ENCODE results near the gene LRRC9.

Gene LRRC9

DNA sequence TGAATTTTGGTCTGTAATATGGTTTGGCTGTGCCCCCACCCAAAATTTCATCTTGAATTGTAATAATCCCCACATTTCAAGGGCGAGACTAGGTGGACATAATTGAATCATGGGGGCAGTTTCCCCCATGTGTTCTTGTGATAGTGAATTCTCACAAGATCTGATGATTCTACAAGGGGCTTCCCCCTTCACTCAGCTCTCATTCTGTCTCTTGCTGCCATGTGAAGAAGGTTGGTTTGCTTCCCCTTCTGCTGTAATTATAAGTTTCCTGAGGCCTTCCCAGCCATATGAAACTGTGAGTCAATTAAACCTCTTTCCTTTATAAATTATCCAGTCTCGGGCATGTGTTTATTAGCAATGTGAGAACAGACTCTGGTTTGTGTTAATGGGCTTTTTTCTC lies 5.9 kb downstream of the LRRC9 start:
- TF ChIP-seq, protein P1, sequence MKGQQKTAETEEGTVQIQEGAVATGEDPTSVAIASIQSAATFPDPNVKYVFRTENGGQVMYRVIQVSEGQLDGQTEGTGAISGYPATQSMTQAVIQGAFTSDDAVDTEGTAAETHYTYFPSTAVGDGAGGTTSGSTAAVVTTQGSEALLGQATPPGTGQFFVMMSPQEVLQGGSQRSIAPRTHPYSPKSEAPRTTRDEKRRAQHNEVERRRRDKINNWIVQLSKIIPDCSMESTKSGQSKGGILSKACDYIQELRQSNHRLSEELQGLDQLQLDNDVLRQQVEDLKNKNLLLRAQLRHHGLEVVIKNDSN (IDR thresholded peaks at IDR 0.05), result no peak
- TF ChIP-seq RAD21 (IDR thresholded peaks at IDR 0.05; ENCODE audit: low read depth) (no peak), TCF12 (IDR thresholded peaks at IDR 0.05; ENCODE audit: low read depth) (no peak), TAF1 (IDR thresholded peaks at IDR 0.05; ENCODE audit: low read depth) (no peak), YY1 (IDR thresholded peaks at IDR 0.05; ENCODE audit: low read depth) (no peak), TEAD4 (IDR thresholded peaks at IDR 0.05) (no peak), NFIC (IDR thresholded peaks at IDR 0.05) (no peak)
- TF ChIP-seq, protein P2, sequence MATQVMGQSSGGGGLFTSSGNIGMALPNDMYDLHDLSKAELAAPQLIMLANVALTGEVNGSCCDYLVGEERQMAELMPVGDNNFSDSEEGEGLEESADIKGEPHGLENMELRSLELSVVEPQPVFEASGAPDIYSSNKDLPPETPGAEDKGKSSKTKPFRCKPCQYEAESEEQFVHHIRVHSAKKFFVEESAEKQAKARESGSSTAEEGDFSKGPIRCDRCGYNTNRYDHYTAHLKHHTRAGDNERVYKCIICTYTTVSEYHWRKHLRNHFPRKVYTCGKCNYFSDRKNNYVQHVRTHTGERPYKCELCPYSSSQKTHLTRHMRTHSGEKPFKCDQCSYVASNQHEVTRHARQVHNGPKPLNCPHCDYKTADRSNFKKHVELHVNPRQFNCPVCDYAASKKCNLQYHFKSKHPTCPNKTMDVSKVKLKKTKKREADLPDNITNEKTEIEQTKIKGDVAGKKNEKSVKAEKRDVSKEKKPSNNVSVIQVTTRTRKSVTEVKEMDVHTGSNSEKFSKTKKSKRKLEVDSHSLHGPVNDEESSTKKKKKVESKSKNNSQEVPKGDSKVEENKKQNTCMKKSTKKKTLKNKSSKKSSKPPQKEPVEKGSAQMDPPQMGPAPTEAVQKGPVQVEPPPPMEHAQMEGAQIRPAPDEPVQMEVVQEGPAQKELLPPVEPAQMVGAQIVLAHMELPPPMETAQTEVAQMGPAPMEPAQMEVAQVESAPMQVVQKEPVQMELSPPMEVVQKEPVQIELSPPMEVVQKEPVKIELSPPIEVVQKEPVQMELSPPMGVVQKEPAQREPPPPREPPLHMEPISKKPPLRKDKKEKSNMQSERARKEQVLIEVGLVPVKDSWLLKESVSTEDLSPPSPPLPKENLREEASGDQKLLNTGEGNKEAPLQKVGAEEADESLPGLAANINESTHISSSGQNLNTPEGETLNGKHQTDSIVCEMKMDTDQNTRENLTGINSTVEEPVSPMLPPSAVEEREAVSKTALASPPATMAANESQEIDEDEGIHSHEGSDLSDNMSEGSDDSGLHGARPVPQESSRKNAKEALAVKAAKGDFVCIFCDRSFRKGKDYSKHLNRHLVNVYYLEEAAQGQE (IDR thresholded peaks at IDR 0.05; ENCODE audit: low read depth), result no peak

DNA sequence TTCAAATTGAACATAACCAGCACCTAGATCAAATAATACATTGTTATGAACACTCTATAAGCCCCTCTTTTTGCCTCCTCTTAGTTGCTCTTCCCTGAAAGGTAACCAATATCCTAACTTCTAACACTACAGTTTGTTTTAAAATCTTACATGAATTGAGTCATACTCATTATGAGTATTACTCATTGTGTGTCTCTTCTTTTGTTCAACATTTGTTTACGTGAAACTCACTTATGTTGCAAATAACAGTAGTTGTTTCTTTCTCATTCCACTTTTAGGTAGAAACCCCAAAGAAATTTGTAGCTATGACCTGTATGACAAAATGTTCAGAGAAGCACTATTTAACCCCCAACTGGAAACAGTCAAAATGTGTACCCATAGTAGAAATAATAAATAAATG lies 6.6 kb downstream of the LRRC9 start:
- TF ChIP-seq RAD21 (IDR thresholded peaks at IDR 0.05; ENCODE audit: low read depth), result no peak
- TF ChIP-seq, protein P1 (IDR thresholded peaks at IDR 0.05), result no peak
- no peak for TF ChIP-seq CREB1 (IDR thresholded peaks at IDR 0.05; ENCODE audit: low read depth)
- no peak for TF ChIP-seq TEAD4 (IDR thresholded peaks at IDR 0.05)
- no peak for TF ChIP-seq TAF1 (IDR thresholded peaks at IDR 0.05; ENCODE audit: low read depth)

DNA sequence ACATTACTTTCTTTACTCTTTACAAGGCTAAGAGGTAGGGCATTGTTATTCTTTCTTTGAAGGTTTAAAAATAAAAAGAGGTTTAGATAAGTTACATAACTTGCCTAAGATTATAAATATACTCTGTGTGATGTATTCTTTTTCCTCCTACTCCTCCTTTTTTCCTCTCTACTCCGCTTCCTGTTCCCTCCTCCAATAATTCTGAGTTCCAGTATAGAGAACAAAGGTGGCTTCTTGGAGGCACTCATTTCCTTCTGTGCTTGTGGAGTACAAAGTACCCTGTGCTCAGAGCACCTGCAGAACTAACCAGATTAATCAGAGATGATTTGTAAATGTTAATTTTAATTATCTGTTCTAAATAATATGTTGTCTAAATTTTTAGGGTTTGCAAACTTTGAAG lies 11.3 kb downstream of the LRRC9 start:
- TF ChIP-seq EP300 (IDR thresholded peaks at IDR 0.05; ENCODE audit: borderline replicate concordance) (no peak), TEAD4 (IDR thresholded peaks at IDR 0.05) (no peak), FOXM1 (IDR thresholded peaks at IDR 0.05; ENCODE audit: borderline replicate concordance, low read depth) (no peak), EGR1 (IDR thresholded peaks at IDR 0.05) (no peak), YY1 (IDR thresholded peaks at IDR 0.05; ENCODE audit: low read depth) (no peak), TAF1 (IDR thresholded peaks at IDR 0.05; ENCODE audit: low read depth) (no peak), NFIC (IDR thresholded peaks at IDR 0.05) (no peak), CEBPB (IDR thresholded peaks at IDR 0.05) (no peak)
- TF ChIP-seq, protein P2 (IDR thresholded peaks at IDR 0.05; ENCODE audit: low read depth), result no peak
- TF ChIP-seq, protein P3, sequence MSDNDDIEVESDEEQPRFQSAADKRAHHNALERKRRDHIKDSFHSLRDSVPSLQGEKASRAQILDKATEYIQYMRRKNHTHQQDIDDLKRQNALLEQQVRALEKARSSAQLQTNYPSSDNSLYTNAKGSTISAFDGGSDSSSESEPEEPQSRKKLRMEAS (IDR thresholded peaks at IDR 0.05), result no peak
- TF ChIP-seq, protein P1 (IDR thresholded peaks at IDR 0.05), result no peak

- TF ChIP-seq NFIC (IDR thresholded peaks at IDR 0.05) (no peak), CEBPB (IDR thresholded peaks at IDR 0.05) (no peak), ZBTB7A (IDR thresholded peaks at IDR 0.05; ENCODE audit: low read depth) (no peak), TCF12 (IDR thresholded peaks at IDR 0.05; ENCODE audit: low read depth) (no peak), TAF1 (IDR thresholded peaks at IDR 0.05; ENCODE audit: low read depth) (no peak)
- TF ChIP-seq, protein P3 (IDR thresholded peaks at IDR 0.05), result no peak
- TF ChIP-seq, protein P1 (IDR thresholded peaks at IDR 0.05), result no peak
Measured at GRCh38 chr14:59936145-59936544, 16.2 kb downstream of the LRRC9 start.

DNA sequence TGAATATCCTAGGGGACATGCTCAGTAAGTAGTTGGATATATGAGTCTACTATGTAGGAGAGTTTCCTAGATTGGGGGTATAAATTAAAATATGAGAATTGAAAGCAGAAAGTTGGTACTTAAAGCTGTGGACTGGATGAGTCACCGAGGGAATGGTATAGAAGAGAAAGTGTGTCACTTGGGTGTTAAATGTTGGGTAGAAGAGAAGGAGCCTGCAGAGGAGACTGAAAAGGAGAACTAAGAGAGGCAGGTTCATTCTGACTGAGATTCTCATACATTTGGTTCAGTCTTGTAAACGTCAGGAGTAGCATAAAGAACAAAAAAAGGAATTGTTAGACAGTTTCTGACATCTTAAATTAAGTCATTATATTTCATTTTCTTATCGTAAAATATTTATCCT lies 19.9 kb downstream of the LRRC9 start:
- TF ChIP-seq TEAD4 (IDR thresholded peaks at IDR 0.05) (no peak), EGR1 (IDR thresholded peaks at IDR 0.05) (no peak), NFIC (IDR thresholded peaks at IDR 0.05) (no peak), EP300 (IDR thresholded peaks at IDR 0.05; ENCODE audit: borderline replicate concordance) (no peak), CEBPB (IDR thresholded peaks at IDR 0.05) (no peak), FOXM1 (IDR thresholded peaks at IDR 0.05; ENCODE audit: borderline replicate concordance, low read depth) (no peak), ZBTB7A (IDR thresholded peaks at IDR 0.05; ENCODE audit: low read depth) (no peak), TCF12 (IDR thresholded peaks at IDR 0.05; ENCODE audit: low read depth) (no peak), YY1 (IDR thresholded peaks at IDR 0.05; ENCODE audit: low read depth) (no peak), TAF1 (IDR thresholded peaks at IDR 0.05; ENCODE audit: low read depth) (no peak), CREB1 (IDR thresholded peaks at IDR 0.05; ENCODE audit: low read depth) (no peak), RAD21 (IDR thresholded peaks at IDR 0.05; ENCODE audit: low read depth) (no peak)
- TF ChIP-seq, protein P2 (IDR thresholded peaks at IDR 0.05; ENCODE audit: low read depth), result no peak
- TF ChIP-seq, protein P1 (IDR thresholded peaks at IDR 0.05), result no peak
- TF ChIP-seq, protein P3 (IDR thresholded peaks at IDR 0.05), result no peak
